Measurements from ENCODE around the gene IL17C. TPM values are rescaled to one million over a fixed set of nuclear protein-coding genes. Genes with fewer than 3 reads are reported as not detected.

Gene IL17C
- total and polyA plus RNA-seq, 3 donors from 2014 or later: 0.75 to 1.5 (median 0.99) TPM

GRCh38 chr16:88629835-88630234 is 8.5 kb upstream of the IL17C start:
- DNase-seq: no peak
- Histone ChIP-seq H3K9me3 (no peaks in the 10 kb centered on the region), H3K27ac (no peak overlapping the region), H3K36me3 (ENCODE audit: low read depth, missing control alignments) (no peaks in the 10 kb centered on the region), H3K4me1 (no peaks in the 10 kb centered on the region), H3K27me3 (no peaks in the 10 kb centered on the region), H3K4me3 (no peak overlapping the region)
- intact Hi-C loops (cut with DNase I; ENCODE audit: low total_unique reads): no loop called here
- no peak for TF ChIP-seq POLR2A (IDR thresholded peaks at IDR 0.05)
- no peak for TF ChIP-seq CTCF (IDR thresholded peaks at IDR 0.05)
- WGBS, 2 donors: 89 to 91% methylated on average over 6 to 9 of the region's 9 CpGs

GRCh38 chr16:88630433-88630832 is 7.9 kb upstream of the IL17C start:
- no peaks in the 10 kb centered on the region for H3K9me3 ChIP-seq
- intact Hi-C loops (cut with DNase I; ENCODE audit: low total_unique reads): no loop called here
- no peak for DNase-seq
- no peaks in the 10 kb centered on the region for H3K36me3 ChIP-seq (ENCODE audit: low read depth, missing control alignments)
- H3K27ac ChIP-seq: no peak overlapping the region
- H3K4me3 ChIP-seq: no peak overlapping the region
- no peaks in the 10 kb centered on the region for H3K27me3 ChIP-seq
- TF ChIP-seq POLR2A (IDR thresholded peaks at IDR 0.05) (no peak), CTCF (IDR thresholded peaks at IDR 0.05) (no peak)
- no peaks in the 10 kb centered on the region for H3K4me1 ChIP-seq
- WGBS, 2 donors: 86 to 89% methylated on average over 2 to 12 of the region's 12 CpGs

- H3K36me3 ChIP-seq (ENCODE audit: low read depth, missing control alignments): no peaks in the 10 kb centered on the region
- 90 to 95% methylated on average over 7 to 23 of the region's 23 CpGs for WGBS, 2 donors
- H3K27ac ChIP-seq: no peak overlapping the region
Measured at GRCh38 chr16:88630941-88631340, 7.4 kb upstream of the IL17C start.

GRCh38 chr16:88631384-88631783 is 7.0 kb upstream of the IL17C start:
- WGBS, 2 donors: 78 to 80% methylated on average over 16 of the region's 16 CpGs
- intact Hi-C loops (cut with DNase I; ENCODE audit: low total_unique reads): no loop called here
- no peaks in the 10 kb centered on the region for H3K27me3 ChIP-seq
- no peaks in the 10 kb centered on the region for H3K4me1 ChIP-seq
- H3K4me3 ChIP-seq: no peak overlapping the region
- no peak for DNase-seq
- no peak overlapping the region for H3K27ac ChIP-seq
- no peaks in the 10 kb centered on the region for H3K36me3 ChIP-seq (ENCODE audit: low read depth, missing control alignments)
- no peak for TF ChIP-seq POLR2A (IDR thresholded peaks at IDR 0.05)
- no peak for TF ChIP-seq CTCF (IDR thresholded peaks at IDR 0.05)
- H3K9me3 ChIP-seq: no peaks in the 10 kb centered on the region

More at GRCh38 chr16:88630941-88631340, 7.4 kb upstream of the IL17C start:
- intact Hi-C loops (cut with DNase I; ENCODE audit: low total_unique reads): no loop called here
- H3K27me3 ChIP-seq: no peaks in the 10 kb centered on the region
- H3K4me3 ChIP-seq: no peak overlapping the region
- no peaks in the 10 kb centered on the region for H3K9me3 ChIP-seq
- no peak for DNase-seq
- no peaks in the 10 kb centered on the region for H3K4me1 ChIP-seq
- no peak for TF ChIP-seq CTCF (IDR thresholded peaks at IDR 0.05)
- no peak for TF ChIP-seq POLR2A (IDR thresholded peaks at IDR 0.05)

GRCh38 chr16:88631920-88632586 is 6.3 kb upstream of the IL17C start:
- TF ChIP-seq POLR2A (IDR thresholded peaks at IDR 0.05): no peak
- no peak for TF ChIP-seq CTCF (IDR thresholded peaks at IDR 0.05)
- Histone ChIP-seq H3K9me3 (no peaks in the 10 kb centered on the region), H3K4me3 (no peak overlapping the region), H3K4me1 (no peaks in the 10 kb centered on the region), H3K27me3 (no peaks in the 10 kb centered on the region), H3K27ac (no peak overlapping the region), H3K36me3 (ENCODE audit: low read depth, missing control alignments) (no peaks in the 10 kb centered on the region)
- 85 to 89% methylated on average over 12 to 30 of the region's 30 CpGs for WGBS, 2 donors
- intact Hi-C loops (cut with DNase I; ENCODE audit: low total_unique reads): no loop called here
- DNase-seq: no peak

Data from testis (tissue), 3 donors.